ENCODE results near the gene NRTN.

DNA sequence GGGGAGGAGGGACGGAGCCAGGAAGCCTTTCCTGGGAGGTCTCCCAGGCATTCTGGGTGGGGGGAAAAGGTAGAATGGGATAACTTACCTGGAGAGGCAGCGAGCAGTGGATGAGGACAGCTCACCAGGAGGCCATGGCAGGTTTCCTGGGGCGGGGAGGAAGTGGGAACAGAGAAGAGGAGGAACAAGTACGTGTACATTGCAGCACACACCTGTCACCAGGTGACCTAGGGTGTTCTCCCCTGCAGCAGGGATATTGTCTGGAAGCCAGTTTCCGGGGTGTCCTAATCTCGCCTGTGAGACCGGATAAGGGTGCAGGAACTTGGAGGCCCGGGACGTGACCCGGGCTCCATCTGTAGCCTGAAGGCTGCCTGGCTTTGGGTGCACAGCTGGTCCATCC lies 46.4 kb downstream of the NRTN start, which contains the start of gene FUT3:
- no peak for TF ChIP-seq CTCF (IDR thresholded peaks at IDR 0.05; ENCODE audit: borderline replicate concordance, extremely low read depth, low read length, poor library complexity, severe bottlenecking)
- TF ChIP-seq EZH2 (IDR thresholded peaks at IDR 0.05; ENCODE audit: borderline replicate concordance, low read depth, low read length, severe bottlenecking), result no peak
